BJ (cell line): ENCODE results near the gene TAS1R3. TPM values are rescaled to one million over a fixed set of nuclear protein-coding genes. Genes with fewer than 3 reads are reported as not detected.

Experiments
- CTCF ChIA-PET: fragments of 350-600 bp; formaldehyde crosslinking; extraction: SDS; loops from one replicate; lab custom pipeline; 2021; ENCODE audit warnings: antibody characterized with exemption, inconsistent platforms; lab: Yijun Ruan, JAX
- POLR2A ChIA-PET: fragments of 300-600 bp; sonication (Branson Sonifier 250); formaldehyde crosslinking; extraction: SDS; loops from one replicate; lab custom pipeline; 2021; ENCODE audit warnings: antibody characterized with exemption; lab: Charles Lee
- DNase-seq: peaks from one replicate; pipeline ENCODE4 v3.0.0-alpha.2; 2011; ENCODE audit warnings: low read depth
- H3K27me3 ChIP-seq: 2 replicates; pipeline ENCODE4 v1.6.0; 2011; ENCODE audit warnings: low read length; ENCODE audit not compliant: control insufficient read depth, insufficient read depth
- H3K36me3 ChIP-seq: 2 replicates; pipeline ENCODE4 v1.5.1; 2011; ENCODE audit warnings: low read length; ENCODE audit not compliant: control insufficient read depth, insufficient read depth
- H3K4me3 ChIP-seq: 2 replicates; pipeline ENCODE4 v1.5.1; 2011; ENCODE audit warnings: low read depth, mild to moderate bottlenecking, control low read depth, low read length
- CTCF ChIP-seq: IDR thresholded peaks from 2 replicates; pipeline ENCODE4 v1.5.1; 2011; ENCODE audit warnings: low read depth, mild to moderate bottlenecking, control low read depth, inconsistent platforms, low read length, moderate library complexity; ENCODE audit not compliant: insufficient read depth
- polyA plus RNA-seq: library from polyadenylated mRNA; depleted of rRNA; stranded (reverse); fragments of >200 nt; gene quantifications from 2 replicates; pipeline ENCODE4 v1.2.3, GENCODE V29; 2011

TAS1R3 gene
- polyA plus RNA-seq, 1 experiment = 0.11 TPM

GRCh38 chr1:1352786-1353388 is 21.8 kb downstream of the TAS1R3 start:
- CTCF ChIA-PET = interaction anchor here (0.6 to 4.2 kb wide), 2 partner anchors 20 to 370 kb away, joined by 3 to 43 read pairs; partner anchors contain the start of gene AURKAIP1
- Histone ChIP-seq H3K4me3 (no peak overlapping the region), H3K27me3 (no peaks in the 10 kb centered on the region), H3K36me3 (peaks cover 31% of the 10 kb centered on the region)
- POLR2A ChIA-PET = no interaction called here
- no peak for TF ChIP-seq CTCF
- no peak for DNase-seq

- POLR2A ChIA-PET = no interaction called here
- Histone ChIP-seq H3K36me3 (peaks cover 31% of the 10 kb centered on the region), H3K4me3 (no peak overlapping the region), H3K27me3 (no peaks in the 10 kb centered on the region)
- TF ChIP-seq CTCF = no peak
- DNase-seq = no peak
- CTCF ChIA-PET = interaction anchor here (4.2 kb wide), 1 partner anchor 20 kb away, joined by 43 read pairs; the partner anchor contains the start of gene AURKAIP1
Observed at GRCh38 chr1:1353389-1354151, 22.5 kb downstream of the TAS1R3 start.

DNA sequence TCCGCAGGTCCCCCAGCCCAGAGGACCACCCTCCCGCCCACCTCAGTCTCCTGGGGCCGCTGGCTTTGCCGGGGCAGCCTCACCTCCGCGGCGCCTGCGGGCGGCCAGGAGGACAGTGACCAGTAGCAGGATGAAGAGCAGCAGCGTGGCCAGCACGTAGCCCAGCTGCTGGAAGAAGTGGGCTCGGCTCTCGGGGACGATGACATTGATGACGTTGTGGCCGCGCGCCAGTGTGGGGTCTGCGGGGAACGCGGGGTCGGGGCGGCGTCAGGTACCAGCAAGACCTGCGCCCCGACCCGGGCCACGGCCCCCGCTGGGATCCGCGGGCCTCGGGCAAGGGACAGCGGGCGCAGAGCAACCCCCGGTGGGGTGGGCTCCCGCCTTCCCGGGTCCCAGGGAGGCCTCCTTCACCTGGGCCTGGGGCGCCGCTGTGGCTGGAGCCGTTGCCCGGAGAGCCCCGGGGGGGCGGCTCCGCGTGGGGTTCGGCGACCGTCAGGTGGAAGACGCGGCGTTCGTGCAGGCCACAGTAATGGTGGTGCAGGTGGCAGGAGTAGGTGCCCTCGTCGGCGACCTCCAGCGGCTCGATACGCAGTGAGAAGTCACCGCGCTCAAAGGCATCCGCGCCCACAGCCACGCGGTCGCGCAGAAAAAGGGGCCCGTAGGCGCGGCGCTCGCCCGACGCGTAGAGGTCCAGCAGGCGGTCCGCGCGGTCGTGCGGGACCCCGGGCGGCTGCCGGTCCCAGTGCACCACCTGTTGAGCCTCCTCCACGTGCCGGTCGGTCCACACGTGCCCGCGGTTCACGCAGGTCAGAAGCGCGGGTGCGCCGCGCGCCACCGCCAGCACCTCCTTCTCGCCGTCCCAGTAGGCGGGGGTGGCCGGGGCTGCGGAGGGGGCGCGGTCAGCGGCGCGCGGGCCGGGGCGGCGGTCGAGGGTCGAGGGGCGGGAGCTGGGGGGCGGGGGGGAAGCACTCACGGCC is 23.5 kb downstream of the TAS1R3 start:
- peaks cover 31% of the 10 kb centered on the region for H3K36me3 ChIP-seq
- H3K27me3 ChIP-seq = no peaks in the 10 kb centered on the region
- no peak for DNase-seq
- POLR2A ChIA-PET = no interaction called here
- TF ChIP-seq CTCF = no peak
- CTCF ChIA-PET = interaction anchor here (4.2 kb wide), 1 partner anchor 19 kb away, joined by 43 read pairs; the partner anchor contains the start of gene AURKAIP1
- peak overlapping the region; percentile 95 for H3K4me3 ChIP-seq

GRCh38 chr1:1355416-1355815 is 24.3 kb downstream of the TAS1R3 start:
- ChIA-PET POLR2A (no interaction called here), CTCF (no interaction called here)
- no peak for DNase-seq
- no peak for TF ChIP-seq CTCF
- Histone ChIP-seq H3K4me3 (peak overlapping the region; percentile 95), H3K27me3 (no peaks in the 10 kb centered on the region), H3K36me3 (peaks cover 31% of the 10 kb centered on the region)
